Central memory CD8-positive, alpha-beta T cell (primary cell): ENCODE results near the gene YARS2.

Experiments
- ATAC-seq: fragments of 150-1000 bp; cut with Tn5 transposase; replicated peaks from 2 replicates; pipeline ENCODE4 v1.10.0; 2022; ENCODE audit warnings: mild to moderate bottlenecking, moderate FRiP score, moderate number of reproducible peaks; ENCODE audit not compliant: poor library complexity, severe bottlenecking; ENCODE audit errors: extremely low read depth
- DNase-seq, 2 donors: peaks; one replicate each; pipeline ENCODE4 v3.0.0; 2021; ENCODE audit warnings: low spot score in 2 of 2
- H3K27ac Mint-ChIP-seq: one replicate; pipeline ENCODE4 v1.8.0; 2022; ENCODE audit warnings: low read depth, mild to moderate bottlenecking, moderate library complexity, mixed read lengths
- H3K27me3 Mint-ChIP-seq: one replicate; pipeline ENCODE4 v1.8.0; 2022; ENCODE audit warnings: mixed read lengths
- H3K36me3 Mint-ChIP-seq: one replicate; pipeline ENCODE4 v1.8.0; 2022; ENCODE audit warnings: mild to moderate bottlenecking, moderate library complexity, mixed read lengths; ENCODE audit not compliant: insufficient read depth
- H3K4me1 Mint-ChIP-seq: one replicate; pipeline ENCODE4 v1.8.0; 2022; ENCODE audit warnings: mixed read lengths
- H3K4me3 Mint-ChIP-seq: one replicate; pipeline ENCODE4 v1.8.0; 2022; ENCODE audit warnings: mild to moderate bottlenecking, moderate library complexity, mixed read lengths
- H3K9me3 Mint-ChIP-seq: one replicate; pipeline ENCODE4 v1.8.0; 2022; ENCODE audit warnings: mixed read lengths

Gene YARS2

GRCh38 chr12:32773691-32774090, 18.0 kb upstream of the YARS2 start:
- Mint-ChIP-seq H3K4me1 (no peaks in the 10 kb centered on the region), H3K9me3 (no peaks in the 10 kb centered on the region), H3K27ac (no peak overlapping the region), H3K4me3 (no peak overlapping the region), H3K27me3 (peaks cover 65% of the 10 kb centered on the region), H3K36me3 (no peaks in the 10 kb centered on the region)
- DNase-seq (no peak), ATAC-seq (no peak)

DNA sequence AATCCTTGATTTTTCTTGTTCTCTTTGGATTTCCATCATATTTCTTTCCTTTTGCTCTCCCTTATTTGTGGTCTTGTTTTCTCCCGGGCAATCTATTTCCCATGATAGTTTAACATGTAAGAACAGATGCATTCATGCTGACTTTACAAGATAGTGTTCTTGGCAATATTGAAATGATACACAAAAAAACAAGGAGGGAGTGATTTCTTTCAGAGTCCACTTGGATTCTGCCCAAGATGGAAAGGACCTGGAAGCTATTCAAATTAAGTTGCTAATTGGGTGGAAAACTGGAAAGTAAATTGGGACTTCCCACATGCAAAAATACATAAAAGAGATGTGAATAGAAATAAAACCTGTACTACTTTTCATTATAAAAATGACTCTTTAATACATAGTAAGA, 14.4 kb upstream of the YARS2 start:
- Mint-ChIP-seq H3K9me3 (no peaks in the 10 kb centered on the region), H3K27me3 (peaks cover 54% of the 10 kb centered on the region), H3K27ac (no peak overlapping the region), H3K4me3 (no peak overlapping the region), H3K4me1 (no peaks in the 10 kb centered on the region), H3K36me3 (no peaks in the 10 kb centered on the region)
- no peak for ATAC-seq
- no peak for DNase-seq

DNA sequence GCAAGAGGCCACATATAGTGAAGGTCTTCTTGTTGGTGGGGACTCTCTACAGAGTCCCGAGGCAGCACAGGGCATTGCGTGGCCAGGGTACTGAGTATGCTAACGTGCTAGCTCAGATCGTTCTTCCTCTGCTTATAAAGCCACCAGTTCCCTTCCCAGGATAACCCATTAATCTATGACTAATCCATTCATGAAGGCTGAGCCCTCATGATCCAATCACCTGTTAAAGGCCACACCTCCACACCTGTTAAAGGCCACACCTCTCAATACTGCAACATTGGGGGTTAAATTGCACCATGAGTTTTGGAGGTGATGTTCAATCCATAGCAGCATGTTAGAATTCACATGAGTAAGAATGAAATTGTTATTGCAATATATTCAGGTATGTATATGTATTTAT, 12.8 kb upstream of the YARS2 start:
- H3K4me3 Mint-ChIP-seq = no peak overlapping the region
- no peak overlapping the region for H3K27ac Mint-ChIP-seq
- no peaks in the 10 kb centered on the region for H3K36me3 Mint-ChIP-seq
- H3K27me3 Mint-ChIP-seq = peaks cover 50% of the 10 kb centered on the region
- DNase-seq = no peak
- no peaks in the 10 kb centered on the region for H3K9me3 Mint-ChIP-seq
- ATAC-seq = no peak
- no peaks in the 10 kb centered on the region for H3K4me1 Mint-ChIP-seq

GRCh38 chr12:32765906-32766305, 10.2 kb upstream of the YARS2 start:
- H3K36me3 Mint-ChIP-seq = no peaks in the 10 kb centered on the region
- ATAC-seq = no peak

DNA sequence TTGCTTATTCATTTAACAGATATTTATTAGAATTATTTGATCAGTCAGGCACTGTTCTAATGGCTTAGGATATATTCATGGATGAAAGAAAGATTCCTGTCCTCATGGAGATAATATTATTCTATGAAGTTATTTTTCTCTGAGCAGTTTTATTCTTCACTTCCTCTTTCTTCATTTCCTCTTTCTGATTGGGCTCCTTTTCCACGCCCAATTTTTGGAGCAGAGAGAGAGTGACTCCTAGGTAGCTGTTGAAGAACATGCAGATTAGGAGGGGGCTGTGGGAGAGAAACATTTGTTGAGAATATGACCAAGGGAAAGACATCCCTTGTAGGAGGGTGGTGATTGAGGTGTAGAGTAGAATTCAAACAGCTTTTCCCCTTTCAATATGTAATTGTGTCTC, 6.0 kb upstream of the YARS2 start:
- Mint-ChIP-seq H3K36me3 (no peaks in the 10 kb centered on the region), H3K27me3 (peaks cover 16% of the 10 kb centered on the region), H3K27ac (no peak overlapping the region), H3K4me3 (no peak overlapping the region), H3K4me1 (no peaks in the 10 kb centered on the region), H3K9me3 (no peaks in the 10 kb centered on the region)
- ATAC-seq (no peak), DNase-seq (no peak)

More at GRCh38 chr12:32765906-32766305, 10.2 kb upstream of the YARS2 start:
- DNase-seq = no peak
- Mint-ChIP-seq H3K27ac (no peak overlapping the region), H3K4me3 (no peak overlapping the region), H3K9me3 (no peaks in the 10 kb centered on the region), H3K27me3 (peaks cover 51% of the 10 kb centered on the region), H3K4me1 (no peaks in the 10 kb centered on the region)

DNA sequence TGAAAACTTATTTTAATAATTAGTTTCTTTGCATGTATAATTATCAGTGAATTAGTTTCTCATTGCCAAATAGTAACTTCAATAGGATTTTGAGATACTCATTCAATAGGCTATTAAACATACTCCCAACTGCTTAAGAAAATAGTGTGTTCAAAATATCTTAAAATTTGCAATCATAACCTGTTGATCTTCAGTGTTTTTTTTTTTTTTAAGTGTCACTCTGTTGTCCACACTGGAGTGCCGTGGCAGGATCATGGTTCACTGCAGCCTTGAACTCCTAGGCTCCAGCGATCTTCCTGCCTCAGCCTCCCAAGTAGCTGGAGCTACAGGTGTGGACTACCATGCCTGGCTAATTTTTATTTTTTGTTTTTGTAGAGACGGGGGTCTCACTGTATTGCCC, 1.5 kb upstream of the YARS2 start:
- Mint-ChIP-seq H3K36me3 (peaks cover 25% of the 10 kb centered on the region), H3K27ac (no peak overlapping the region), H3K27me3 (peaks cover 12% of the 10 kb centered on the region), H3K4me3 (no peak overlapping the region), H3K4me1 (peaks cover 19% of the 10 kb centered on the region), H3K9me3 (no peaks in the 10 kb centered on the region)
- ATAC-seq = no peak
- DNase-seq = no peak

GRCh38 chr12:32756476-32757066, 874 bp upstream of the YARS2 start:
- Mint-ChIP-seq H3K4me3 (peak overlapping the region; percentile 84), H3K4me1 (peaks cover 19% of the 10 kb centered on the region), H3K36me3 (peaks cover 31% of the 10 kb centered on the region), H3K9me3 (no peaks in the 10 kb centered on the region), H3K27me3 (peaks cover 6% of the 10 kb centered on the region), H3K27ac (peak overlapping the region; percentile 90)
- no peak for ATAC-seq
- no peak for DNase-seq

- H3K27me3 Mint-ChIP-seq = no peaks in the 10 kb centered on the region
- peak overlapping the region; percentile 90 for H3K27ac Mint-ChIP-seq
- peaks cover 44% of the 10 kb centered on the region for H3K36me3 Mint-ChIP-seq
- ATAC-seq (peak; percentile 74), DNase-seq (peak; percentile 44 to 57)
- no peaks in the 10 kb centered on the region for H3K9me3 Mint-ChIP-seq
- peak overlapping the region; percentile 84 for H3K4me3 Mint-ChIP-seq
- peaks cover 19% of the 10 kb centered on the region for H3K4me1 Mint-ChIP-seq
Measured at GRCh38 chr12:32755051-32755653, 545 bp downstream of the YARS2 start.

GRCh38 chr12:32754111-32754510, 1.6 kb downstream of the YARS2 start:
- no peak for ATAC-seq

GRCh38 chr12:32753605-32754004, 2.1 kb downstream of the YARS2 start:
- Mint-ChIP-seq H3K36me3 (peaks cover 48% of the 10 kb centered on the region), H3K27me3 (no peaks in the 10 kb centered on the region), H3K4me1 (peaks cover 19% of the 10 kb centered on the region), H3K27ac (no peak overlapping the region), H3K9me3 (no peaks in the 10 kb centered on the region), H3K4me3 (peak overlapping the region; percentile 84)
- no peak for DNase-seq
- ATAC-seq = no peak

More at GRCh38 chr12:32754111-32754510, 1.6 kb downstream of the YARS2 start:
- Mint-ChIP-seq H3K27me3 (no peaks in the 10 kb centered on the region), H3K4me1 (peaks cover 19% of the 10 kb centered on the region), H3K9me3 (no peaks in the 10 kb centered on the region), H3K4me3 (peak overlapping the region; percentile 84), H3K36me3 (peaks cover 48% of the 10 kb centered on the region), H3K27ac (no peak overlapping the region)
- DNase-seq = no peak

GRCh38 chr12:32743264-32743663, 12.4 kb downstream of the YARS2 start:
- Mint-ChIP-seq H3K4me1 (no peaks in the 10 kb centered on the region), H3K27me3 (no peaks in the 10 kb centered on the region), H3K4me3 (no peak overlapping the region), H3K9me3 (no peaks in the 10 kb centered on the region), H3K36me3 (peaks cover 72% of the 10 kb centered on the region), H3K27ac (no peak overlapping the region)
- ATAC-seq = no peak
- DNase-seq = no peak

DNA sequence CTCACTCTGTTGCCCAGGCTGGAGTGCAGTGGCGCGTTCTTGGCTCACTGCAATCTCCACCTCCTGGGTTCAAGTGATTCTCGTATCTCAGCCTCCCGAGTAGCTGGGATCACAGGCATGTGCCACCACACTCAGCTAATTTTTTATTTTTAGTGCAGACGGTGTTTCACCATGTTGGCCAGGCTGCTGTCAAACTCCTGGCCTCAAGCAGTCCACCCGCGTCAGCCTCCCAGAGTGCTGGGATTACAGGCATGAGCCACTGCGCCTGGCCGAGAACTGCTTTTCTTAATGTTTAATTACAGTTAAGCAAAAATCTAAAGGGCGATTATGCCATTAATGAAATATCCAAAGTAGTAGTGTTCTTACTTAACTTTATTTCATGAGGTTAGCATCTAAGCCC, 13.6 kb downstream of the YARS2 start:
- no peak for ATAC-seq
- Mint-ChIP-seq H3K27ac (no peak overlapping the region), H3K4me1 (no peaks in the 10 kb centered on the region)

DNA sequence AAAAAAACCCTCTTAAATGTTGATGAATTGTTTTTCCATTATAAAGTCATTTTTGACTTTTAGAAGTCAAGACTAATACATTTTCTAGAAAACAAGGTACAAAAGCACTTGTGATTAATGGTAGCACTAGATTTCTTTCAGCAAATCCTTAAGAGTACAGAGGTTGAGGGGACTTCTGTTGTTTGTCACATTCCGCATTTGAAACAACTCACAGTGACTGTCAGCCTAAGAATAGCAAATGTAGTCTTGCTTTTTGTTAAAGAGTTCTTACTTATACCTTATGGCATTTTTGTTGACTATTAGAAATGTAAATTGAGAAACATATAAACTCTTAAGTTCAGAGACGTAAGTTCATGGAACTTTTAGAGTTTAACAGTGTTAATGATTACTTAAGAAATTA, 16.4 kb downstream of the YARS2 start:
- no peak overlapping the region for H3K27ac Mint-ChIP-seq

More for the DNA sequence above, 13.6 kb downstream of the YARS2 start:
- Mint-ChIP-seq H3K9me3 (no peaks in the 10 kb centered on the region), H3K36me3 (peaks cover 72% of the 10 kb centered on the region), H3K27me3 (no peaks in the 10 kb centered on the region), H3K4me3 (no peak overlapping the region)
- no peak for DNase-seq

More for the DNA sequence above, 16.4 kb downstream of the YARS2 start:
- H3K36me3 Mint-ChIP-seq = peaks cover 71% of the 10 kb centered on the region
- H3K9me3 Mint-ChIP-seq = no peaks in the 10 kb centered on the region
- H3K4me3 Mint-ChIP-seq = no peak overlapping the region
- no peak for DNase-seq
- no peaks in the 10 kb centered on the region for H3K27me3 Mint-ChIP-seq
- no peaks in the 10 kb centered on the region for H3K4me1 Mint-ChIP-seq
- ATAC-seq = no peak
